Measurements from ENCODE around the gene RPL11.
A peak's percentile ranks its signal among the peaks of the same experiment; 100 is the strongest.
"Not testable (repeated sequence)": the region's sequence is repeated elsewhere in the genome, so short reads cannot be mapped to it uniquely, and the experiment has no call there.

RPL11 gene

GRCh38 chr1:23726686-23727085 is 35.1 kb downstream of the RPL11 start:
- no peak for FAIRE-seq
- no peak for DNase-seq (ENCODE audit: insufficient read length, low spot score)

GRCh38 chr1:23727362-23727811 is 35.8 kb downstream of the RPL11 start:
- DNase-seq (ENCODE audit: insufficient read length, low spot score) (no peak), FAIRE-seq (no peak)

GRCh38 chr1:23732363-23733224 is 41.0 kb downstream of the RPL11 start:
- no peak for DNase-seq (ENCODE audit: insufficient read length, low spot score)
- no peak for FAIRE-seq

- DNase-seq (ENCODE audit: insufficient read length, low spot score); FAIRE-seq: not testable (repeated sequence)
Measured at GRCh38 chr1:23733281-23733680, 41.7 kb downstream of the RPL11 start.

- DNase-seq (ENCODE audit: insufficient read length, low spot score): no peak
- FAIRE-seq: no peak
Measured at GRCh38 chr1:23736437-23737134, 45.0 kb downstream of the RPL11 start.

GRCh38 chr1:23741609-23742008 is 50.0 kb downstream of the RPL11 start:
- DNase-seq (ENCODE audit: insufficient read length, low spot score): no peak
- FAIRE-seq: no peak

- FAIRE-seq (no peak), DNase-seq (ENCODE audit: insufficient read length, low spot score) (no peak)
Measured at GRCh38 chr1:23742670-23743286, 51.2 kb downstream of the RPL11 start.

- peak; percentile 16 for FAIRE-seq
- DNase-seq (ENCODE audit: insufficient read length, low spot score): peak; percentile 76
Measured at GRCh38 chr1:23743287-23744152, 51.9 kb downstream of the RPL11 start, which contains the start of gene ELOA. TSS of gene ELOA (plus strand) at chr1:23743471. CDS start at chr1:23743504, 33 bp downstream.

GRCh38 chr1:23745515-23745914 is 53.9 kb downstream of the RPL11 start:
- FAIRE-seq: no peak
- peak; percentile 38 for DNase-seq (ENCODE audit: insufficient read length, low spot score)

All from HTR-8/SVneo (cell line).